Keratinocyte (primary cell): ENCODE results near the gene NUP98. TPM values are rescaled to one million over a fixed set of nuclear protein-coding genes. Genes with fewer than 3 reads are reported as not detected.

Source experiments
- DNase-seq: peaks from one replicate; pipeline ENCODE4 v3.0.0-alpha.2; 2011; ENCODE audit warnings: low read depth, missing footprints, low spot score
- FAIRE-seq: peaks from 2 replicates; lab custom pipeline; 2011; peaks lifted over from hg19 to GRCh38; lab: Jason Lieb, UNC
- H2AFZ ChIP-seq: 2 replicates; pipeline ENCODE4 v1.6.0; 2012; ENCODE audit warnings: low read length, control low read depth, inconsistent platforms; ENCODE audit not compliant: control insufficient read depth
- H3K27ac ChIP-seq: 2 replicates; pipeline ENCODE4 v1.5.1; 2011; ENCODE audit warnings: low read length; ENCODE audit not compliant: control insufficient read depth, insufficient read depth
- H3K27me3 ChIP-seq: 3 replicates; pipeline ENCODE4 v1.6.0; 2011; ENCODE audit warnings: low read length; ENCODE audit not compliant: control insufficient read depth, insufficient read depth; ENCODE audit errors: extremely low read depth
- H3K36me3 ChIP-seq, 2 experiments: 2 replicates in 1 of 2; 3 replicates in 1 of 2; pipeline ENCODE4 v1.5.1; 2011; ENCODE audit warnings: low read length in 2 of 2, mild to moderate bottlenecking in 1 of 2; ENCODE audit not compliant: control insufficient read depth in 2 of 2, insufficient read depth in 2 of 2; ENCODE audit errors: extremely low read depth in 1 of 2
- H3K4me1 ChIP-seq: 3 replicates; pipeline ENCODE4 v1.5.1; 2011; ENCODE audit warnings: low read length; ENCODE audit not compliant: control insufficient read depth, insufficient read depth; ENCODE audit errors: extremely low read depth
- H3K4me2 ChIP-seq: 3 replicates; pipeline ENCODE4 v1.6.0; 2011; ENCODE audit warnings: low read depth, low read length; ENCODE audit not compliant: control insufficient read depth, insufficient read depth; ENCODE audit errors: extremely low read depth
- H3K4me3 ChIP-seq, 3 experiments: fragments of 200-600 bp in 1 of 3; sonication (generic) in 1 of 3; 2 replicates in 2 of 3; 3 replicates in 1 of 3; pipeline ENCODE4 v1.5.1; 2011 to 2016; ENCODE audit warnings: low read length in 3 of 3, mild to moderate bottlenecking in 3 of 3, control low read depth in 2 of 3, inconsistent platforms in 1 of 3, low read depth in 1 of 3, mixed read lengths in 1 of 3, mixed run types in 1 of 3, moderate library complexity in 1 of 3; ENCODE audit not compliant: control insufficient read depth in 2 of 3, insufficient read depth in 2 of 3; ENCODE audit errors: extremely low read depth in 1 of 3
- H3K79me2 ChIP-seq: 2 replicates; pipeline ENCODE4 v1.6.0; 2012; ENCODE audit warnings: low read length; ENCODE audit not compliant: control insufficient read depth, insufficient read depth
- H3K9ac ChIP-seq: 3 replicates; pipeline ENCODE4 v1.6.0; 2011; ENCODE audit warnings: low read length; ENCODE audit not compliant: control insufficient read depth, insufficient read depth; ENCODE audit errors: extremely low read depth
- H3K9me1 ChIP-seq: 3 replicates; pipeline ENCODE4 v1.6.0; 2011; ENCODE audit warnings: low read length; ENCODE audit not compliant: control insufficient read depth, insufficient read depth; ENCODE audit errors: extremely low read depth
- H3K9me3 ChIP-seq: 2 replicates; pipeline ENCODE4 v1.5.1; 2012; ENCODE audit warnings: low read depth, low read length; ENCODE audit not compliant: control insufficient read depth
- H4K20me1 ChIP-seq: 3 replicates; pipeline ENCODE4 v1.6.0; 2011; ENCODE audit warnings: low read length; ENCODE audit not compliant: control insufficient read depth, insufficient read depth; ENCODE audit errors: extremely low read depth
- EZH2 ChIP-seq: IDR thresholded peaks from one replicate; pipeline ENCODE4 v1.6.1; 2012; ENCODE audit warnings: inconsistent platforms, mild to moderate bottlenecking, low read length, moderate library complexity
- dilution Hi-C: fragments of 300-500 bp; cut with MboI; formaldehyde crosslinking; loops from one replicate; pipeline ENCODE4 v1.7.0; 2020; ENCODE audit warnings: low sequenced_read_pairs; ENCODE audit not compliant: extremely low pct_ligation_motif_present
- polyA plus RNA-seq, 5 experiments: library from polyadenylated mRNA; depleted of rRNA in 3 of 5; stranded (reverse) in 3 of 5; stranded (forward) in 1 of 5; unstranded in 1 of 5; fragments of >200 nt; gene quantifications; 1 replicate in 1 of 5; 2 replicates in 3 of 5; 3 replicates in 1 of 5; pipeline versions ENCODE4 v1.2.1 to v1.2.3, GENCODE V29; 2011 to 2012; ENCODE audit warnings: missing spikeins in 2 of 5, low read depth in 1 of 5, low replicate concordance in 1 of 5
- TF ChIP-seq, protein P1 (sequence below), 3 experiments: IDR thresholded peaks in 1 of 3; conservative IDR thresholded peaks in 1 of 3; optimal IDR thresholded peaks in 1 of 3; 2 replicates in 2 of 3; 3 replicates in 1 of 3; pipeline versions ENCODE3 to v1.5.1; 2011; ENCODE audit warnings: low read length in 3 of 3, mild to moderate bottlenecking in 3 of 3, moderate library complexity in 2 of 3, control low read depth in 1 of 3, inconsistent platforms in 1 of 3; ENCODE audit not compliant: insufficient read depth in 2 of 3; ENCODE audit errors: extremely low read depth in 1 of 3

NUP98 gene
- polyA plus RNA-seq, 1 donor (not counting 4 experiments of a cell fraction or from before 2014, with no cell fraction given): 66.9 TPM

DNA sequence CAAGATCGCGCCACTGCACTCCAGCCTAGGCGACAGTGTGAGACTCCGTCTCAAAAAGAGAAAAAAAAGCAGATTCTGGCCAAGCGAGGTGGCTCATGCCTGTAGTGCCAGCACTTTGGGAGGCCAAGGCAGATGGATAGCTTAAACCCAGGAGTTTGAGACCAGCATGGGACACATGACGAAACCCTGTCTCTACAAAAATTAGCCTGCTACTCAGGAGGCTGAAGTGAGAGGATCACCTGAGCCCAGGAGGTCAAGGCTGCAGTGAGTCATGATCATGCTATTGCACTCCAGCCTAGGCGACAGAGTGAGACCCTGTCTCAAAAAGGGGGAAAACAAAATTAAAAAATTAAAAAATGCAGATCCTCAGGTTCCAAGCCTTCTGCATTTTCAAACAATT, 25.0 kb upstream of the NUP98 start:
- peaks cover 14 to 19% of the 10 kb centered on the region in 2 experiments for H3K36me3 ChIP-seq
- no peak overlapping the region for H3K27ac ChIP-seq
- H2AFZ ChIP-seq: no peak overlapping the region
- H3K27me3 ChIP-seq: no peaks in the 10 kb centered on the region
- H3K4me3 ChIP-seq: no peak overlapping the region
- peaks cover 3% of the 10 kb centered on the region for H3K9me1 ChIP-seq
- H3K79me2 ChIP-seq: peaks cover 1% of the 10 kb centered on the region
- H3K4me2 ChIP-seq: no peak overlapping the region
- no peaks in the 10 kb centered on the region for H4K20me1 ChIP-seq
- no peak for TF ChIP-seq EZH2
- TF ChIP-seq, protein P1, sequence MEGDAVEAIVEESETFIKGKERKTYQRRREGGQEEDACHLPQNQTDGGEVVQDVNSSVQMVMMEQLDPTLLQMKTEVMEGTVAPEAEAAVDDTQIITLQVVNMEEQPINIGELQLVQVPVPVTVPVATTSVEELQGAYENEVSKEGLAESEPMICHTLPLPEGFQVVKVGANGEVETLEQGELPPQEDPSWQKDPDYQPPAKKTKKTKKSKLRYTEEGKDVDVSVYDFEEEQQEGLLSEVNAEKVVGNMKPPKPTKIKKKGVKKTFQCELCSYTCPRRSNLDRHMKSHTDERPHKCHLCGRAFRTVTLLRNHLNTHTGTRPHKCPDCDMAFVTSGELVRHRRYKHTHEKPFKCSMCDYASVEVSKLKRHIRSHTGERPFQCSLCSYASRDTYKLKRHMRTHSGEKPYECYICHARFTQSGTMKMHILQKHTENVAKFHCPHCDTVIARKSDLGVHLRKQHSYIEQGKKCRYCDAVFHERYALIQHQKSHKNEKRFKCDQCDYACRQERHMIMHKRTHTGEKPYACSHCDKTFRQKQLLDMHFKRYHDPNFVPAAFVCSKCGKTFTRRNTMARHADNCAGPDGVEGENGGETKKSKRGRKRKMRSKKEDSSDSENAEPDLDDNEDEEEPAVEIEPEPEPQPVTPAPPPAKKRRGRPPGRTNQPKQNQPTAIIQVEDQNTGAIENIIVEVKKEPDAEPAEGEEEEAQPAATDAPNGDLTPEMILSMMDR (optimal IDR thresholded peaks at IDR 0.05 in 1 of 3, IDR thresholded peaks at IDR 0.05 in 1 of 3, conservative IDR thresholded peaks at IDR 0.05 in 1 of 3; ENCODE audit: extremely low read depth in 1 of 3, insufficient read depth in 2 of 3, low read length in 3 of 3): no peak
- FAIRE-seq (no peak), DNase-seq (no peak)
- dilution Hi-C loops: no loop called here
- H3K4me1 ChIP-seq: peaks cover 11% of the 10 kb centered on the region
- no peaks in the 10 kb centered on the region for H3K9me3 ChIP-seq
- H3K9ac ChIP-seq: no peak overlapping the region

DNA sequence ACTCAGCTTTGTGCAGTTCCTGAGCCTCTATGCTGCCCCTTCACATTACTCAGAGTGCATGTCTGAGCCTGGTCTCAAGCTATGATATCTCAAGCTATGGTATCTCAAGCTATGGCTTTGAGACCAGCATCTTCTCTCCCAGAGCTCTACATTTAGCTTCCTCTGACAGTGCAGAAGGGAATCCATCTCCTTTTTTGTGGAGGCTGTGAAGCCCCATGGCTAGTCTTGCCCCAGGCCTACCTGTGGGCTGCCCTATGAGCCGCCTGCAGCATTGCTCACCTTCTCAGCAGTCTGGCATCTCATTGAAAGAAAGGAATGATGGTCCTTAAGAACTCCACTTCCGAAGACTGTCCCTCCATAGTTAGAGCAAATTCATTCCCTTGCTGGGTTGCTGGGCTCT, 23.6 kb upstream of the NUP98 start:
- Histone ChIP-seq H3K79me2 (no peaks in the 10 kb centered on the region), H3K27ac (no peak overlapping the region), H3K9ac (no peak overlapping the region), H3K4me2 (no peak overlapping the region), H3K4me1 (peaks cover 11% of the 10 kb centered on the region), H3K9me3 (no peaks in the 10 kb centered on the region), H2AFZ (no peak overlapping the region), H3K27me3 (no peaks in the 10 kb centered on the region), H3K36me3 (peaks cover 6 to 9% of the 10 kb centered on the region in 2 experiments), H3K4me3 (no peak overlapping the region), H4K20me1 (no peaks in the 10 kb centered on the region), H3K9me1 (peaks cover 3% of the 10 kb centered on the region)
- dilution Hi-C loops: no loop called here
- no peak for TF ChIP-seq EZH2
- DNase-seq (no peak), FAIRE-seq (no peak)

DNA sequence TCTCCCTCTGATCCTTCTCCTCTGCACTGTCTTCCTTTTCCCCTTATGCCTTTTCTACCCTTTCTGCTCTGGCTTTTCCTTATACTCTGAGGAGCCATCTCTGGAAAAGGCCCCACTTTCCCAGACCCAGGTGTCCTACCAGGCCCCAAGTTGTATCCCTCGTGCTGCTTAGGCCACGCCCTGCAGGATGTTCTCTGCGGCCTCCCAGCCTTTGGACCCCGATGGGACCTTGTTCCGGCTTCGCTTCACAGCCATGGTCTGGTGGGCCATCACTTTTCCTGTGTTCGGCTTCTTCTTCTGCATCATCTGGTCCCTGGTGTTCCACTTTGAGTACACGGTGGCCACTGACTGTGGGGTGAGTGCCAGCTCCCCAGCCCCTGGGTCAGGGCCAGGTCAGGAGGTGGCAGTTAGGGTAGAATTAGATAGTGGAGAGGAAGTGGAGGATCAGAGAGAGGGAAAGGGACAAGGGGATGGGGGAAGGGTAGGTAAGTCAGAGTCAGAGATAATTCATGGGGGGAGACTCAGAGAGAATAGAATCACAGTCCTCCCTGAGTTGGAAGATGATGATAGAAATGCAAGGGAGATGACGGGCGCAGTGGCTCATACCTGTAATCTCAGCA, 19.9 kb upstream of the NUP98 start:
- Histone ChIP-seq H3K27me3 (no peaks in the 10 kb centered on the region), H3K9me1 (no peaks in the 10 kb centered on the region), H3K4me2 (no peak overlapping the region), H3K9ac (no peak overlapping the region), H2AFZ (no peak overlapping the region), H3K36me3 (peaks cover 1 to 9% of the 10 kb centered on the region in 2 experiments), H3K79me2 (no peaks in the 10 kb centered on the region), H3K27ac (no peak overlapping the region), H3K9me3 (no peaks in the 10 kb centered on the region), H4K20me1 (no peaks in the 10 kb centered on the region), H3K4me1 (peaks cover 6% of the 10 kb centered on the region), H3K4me3 (no peak overlapping the region)
- DNase-seq (no peak), FAIRE-seq (no peak)
- TF ChIP-seq, protein P1 (optimal IDR thresholded peaks at IDR 0.05 in 1 of 3, IDR thresholded peaks at IDR 0.05 in 1 of 3, conservative IDR thresholded peaks at IDR 0.05 in 1 of 3; ENCODE audit: extremely low read depth in 1 of 3, insufficient read depth in 2 of 3, low read length in 3 of 3): no peak
- TF ChIP-seq EZH2: no peak
- dilution Hi-C loops: no loop called here
